GM19324 (cell line): ENCODE data around the gene TIGD6.
"Not testable (repeated sequence)": the region's sequence is repeated elsewhere in the genome, so short reads cannot be mapped to it uniquely, and the experiment has no call there.

Experiments
- ATAC-seq: cut with Tn5 transposase; IDR thresholded peaks from one replicate; pipeline ENCODE4 v1.9.1; 2021; ENCODE audit warnings: mild to moderate bottlenecking, moderate library complexity; ENCODE audit not compliant: unreplicated experiment, low FRiP score

TIGD6 gene

DNA sequence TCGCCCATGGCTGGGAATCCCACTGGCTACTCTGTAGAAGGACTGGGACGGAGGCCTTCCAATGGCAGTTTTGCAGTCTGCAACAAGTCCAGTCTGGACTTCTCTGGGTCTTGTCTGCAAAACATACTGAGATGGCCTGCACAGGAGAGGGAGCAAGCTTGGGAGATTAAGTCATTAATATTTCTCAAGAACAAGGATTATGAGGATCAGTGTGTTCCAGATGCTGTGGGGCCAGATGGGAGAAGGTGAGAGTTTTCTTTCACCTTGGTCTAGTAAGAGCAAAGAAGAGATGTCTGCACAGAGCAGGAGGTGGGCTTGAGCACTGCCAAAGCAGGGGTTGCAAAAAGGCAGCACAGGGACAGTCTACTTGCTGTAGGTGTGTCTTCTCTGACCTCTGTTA lies 55.8 kb downstream of the TIGD6 start, which contains the start of gene PDE6A:
Gene PDE6A, minus strand, starts transcription at position 128 of the 400 bp plus-strand sequence. Its CDS starts 120 bp downstream, at position 8.
- ATAC-seq = no peak

DNA sequence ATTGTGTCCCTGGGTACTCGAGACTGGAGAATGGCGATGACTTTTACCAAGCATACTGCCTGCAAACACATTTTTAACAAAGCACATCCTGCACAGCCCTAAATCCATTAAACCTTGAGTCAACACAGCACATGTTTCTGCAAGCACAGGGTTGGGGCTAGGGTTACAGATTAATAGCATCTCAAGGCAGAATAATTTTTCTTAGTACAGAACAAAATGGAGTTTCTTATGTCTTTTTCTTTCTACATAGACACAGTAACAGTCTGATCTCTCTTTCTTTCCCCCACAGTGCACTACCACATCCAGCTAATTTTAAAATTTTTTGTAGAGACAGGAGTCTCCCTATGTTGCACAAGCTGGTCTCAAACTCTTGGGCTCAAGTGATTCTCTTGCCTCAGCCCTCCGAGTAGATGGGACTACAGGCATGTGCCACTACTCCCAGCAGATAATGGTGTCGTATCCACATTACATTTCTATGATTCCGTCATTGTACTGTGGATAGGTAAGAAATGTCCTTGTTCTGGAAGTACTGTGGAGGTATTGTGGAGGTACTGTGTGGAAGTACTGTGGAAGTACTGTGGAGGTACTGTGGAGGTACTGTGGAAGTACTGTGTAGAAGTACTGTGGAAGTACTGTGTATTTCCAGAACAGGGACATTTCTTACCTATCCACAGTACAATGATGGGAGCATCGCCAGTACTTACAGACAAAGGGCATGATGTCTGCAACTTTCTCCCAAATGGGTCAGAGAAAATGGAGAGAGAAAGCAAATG lies 57.1 kb downstream of the TIGD6 start:
- not testable (repeated sequence) for ATAC-seq
